ENCODE results near the gene IFITM2.
"Not testable (repeated sequence)": the region's sequence is repeated elsewhere in the genome, so short reads cannot be mapped to it uniquely, and the experiment has no call there.

Gene IFITM2

GRCh38 chr11:325796-326591, 18.4 kb downstream of the IFITM2 start:
- DNase-seq (ENCODE audit: low spot score): no peak

GRCh38 chr11:326592-326841, 18.9 kb downstream of the IFITM2 start:
- no peak for DNase-seq (ENCODE audit: low spot score)

- no peak for DNase-seq (ENCODE audit: low spot score)
These were observed 19.4 kb downstream of the IFITM2 start for GRCh38 chr11:326842-327580.

DNA sequence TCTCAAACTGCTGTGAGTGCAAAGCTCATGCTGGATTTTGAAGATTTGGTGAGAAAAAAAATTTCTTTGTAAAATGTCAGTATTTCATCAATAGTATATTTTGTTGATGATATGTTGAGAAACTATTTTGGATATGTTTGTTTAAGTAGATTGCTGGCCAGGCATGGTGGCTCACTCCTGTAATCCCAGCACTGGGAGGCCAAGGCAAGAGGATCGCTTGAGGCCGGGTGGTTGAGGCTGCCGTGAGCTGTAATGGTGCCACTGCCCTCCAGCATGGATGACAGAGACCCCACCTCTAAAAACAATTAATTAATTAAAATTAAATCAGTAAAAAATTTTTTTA, 19.9 kb downstream of the IFITM2 start:
- DNase-seq (ENCODE audit: low spot score): no peak

DNA sequence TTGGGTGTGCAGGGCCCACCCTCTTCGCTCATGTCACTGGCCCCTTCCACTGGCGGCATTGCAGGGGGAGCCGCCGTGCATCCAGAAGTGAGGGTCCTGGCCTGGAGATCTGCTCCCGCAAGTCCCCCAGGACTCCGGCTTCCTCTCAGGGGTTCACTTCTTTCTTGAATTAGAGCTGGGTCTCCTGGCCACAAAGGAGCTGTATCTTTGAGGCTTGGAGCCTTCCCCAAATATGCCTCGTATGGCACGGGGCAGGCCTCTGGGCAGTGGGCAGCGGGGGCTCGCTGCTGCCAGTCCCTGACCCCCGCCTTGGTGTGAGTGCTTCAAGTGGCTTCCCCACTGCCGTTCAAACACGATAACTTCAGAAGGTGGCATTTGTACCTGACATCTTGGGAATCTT, 20.4 kb downstream of the IFITM2 start:
- no peak for DNase-seq (ENCODE audit: low spot score)

DNA sequence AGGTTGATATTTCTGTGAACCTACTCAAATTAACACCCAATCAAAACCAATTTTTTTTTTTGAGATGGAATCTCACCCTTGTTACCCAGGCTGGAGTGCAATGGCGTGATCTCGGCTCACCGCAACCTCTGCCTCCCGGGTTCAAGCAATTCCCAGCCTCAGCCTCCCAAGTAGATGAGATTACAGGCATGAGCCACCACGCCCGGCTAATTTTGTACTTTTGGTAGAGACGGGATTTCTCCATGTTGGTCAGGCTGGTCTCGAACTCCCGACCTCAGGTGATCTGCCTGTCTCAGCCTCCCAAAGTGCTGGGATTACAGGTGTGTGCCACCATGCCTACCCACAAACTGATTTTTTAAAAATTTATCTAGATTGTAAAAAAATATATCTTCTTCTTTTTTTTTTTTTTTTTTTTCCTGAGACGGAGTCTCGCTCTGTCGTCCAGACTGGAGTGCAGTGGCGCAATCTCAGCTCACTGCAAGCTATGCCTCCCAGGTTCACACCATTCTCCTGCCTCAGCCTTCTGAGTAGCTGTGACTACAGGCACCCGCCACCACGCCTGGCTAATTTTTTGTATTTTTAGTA, 21.0 kb downstream of the IFITM2 start:
- DNase-seq (ENCODE audit: low spot score): not testable (repeated sequence)

DNA sequence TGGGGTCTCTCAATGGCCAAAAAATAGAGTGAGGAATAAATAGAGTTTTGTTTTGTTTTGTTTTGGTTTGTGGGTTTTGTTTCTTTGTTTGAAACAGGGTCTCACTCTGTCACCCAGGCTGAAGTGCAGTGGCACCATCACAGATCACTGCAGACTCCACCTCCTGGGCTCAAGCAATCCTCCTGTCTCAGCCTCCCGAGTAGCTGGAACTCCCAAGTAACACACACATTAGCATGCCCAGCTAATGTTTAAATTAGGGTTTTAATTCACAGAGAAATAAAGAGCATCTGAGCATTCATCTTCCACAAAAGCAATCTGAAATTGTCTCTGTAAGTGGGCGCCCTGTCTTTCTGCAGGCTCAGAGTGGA, 22.3 kb downstream of the IFITM2 start:
- no peak for DNase-seq (ENCODE audit: low spot score)

- DNase-seq (ENCODE audit: low spot score): no peak
These were observed 22.7 kb downstream of the IFITM2 start for GRCh38 chr11:330307-330693.

DNA sequence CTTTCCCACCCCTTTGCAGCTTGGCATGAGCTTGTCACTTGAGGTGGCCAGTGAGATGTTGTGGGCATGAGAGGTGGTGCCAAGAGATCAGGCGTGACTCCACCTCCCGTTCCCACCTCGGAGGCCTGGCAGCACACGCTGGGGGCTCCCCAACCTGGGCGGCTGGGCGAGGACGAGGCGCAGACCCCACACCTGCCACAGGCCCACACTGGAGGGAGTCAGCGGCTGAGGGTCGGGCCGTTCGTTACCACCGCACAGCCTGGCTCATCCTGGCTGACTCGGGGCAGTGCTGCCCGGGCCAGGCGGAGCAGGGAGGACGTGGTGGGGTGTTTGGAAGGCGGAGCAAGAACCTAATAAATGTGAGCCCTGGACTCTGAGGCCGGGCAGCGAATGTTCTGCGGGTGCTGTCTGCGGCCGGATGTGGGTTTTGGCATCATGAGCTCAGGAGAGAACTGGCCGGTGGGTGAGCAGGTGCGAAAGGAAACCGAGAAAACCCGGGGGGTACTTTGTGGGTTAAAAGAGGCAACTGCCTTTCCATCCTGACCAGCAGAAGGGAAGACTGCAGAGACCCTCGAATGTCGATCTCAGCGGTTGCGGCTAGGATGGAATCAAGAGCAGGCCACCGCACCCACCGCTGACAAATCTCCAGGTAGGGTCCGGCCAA, 23.2 kb downstream of the IFITM2 start:
- no peak for DNase-seq (ENCODE audit: low spot score)

DNA sequence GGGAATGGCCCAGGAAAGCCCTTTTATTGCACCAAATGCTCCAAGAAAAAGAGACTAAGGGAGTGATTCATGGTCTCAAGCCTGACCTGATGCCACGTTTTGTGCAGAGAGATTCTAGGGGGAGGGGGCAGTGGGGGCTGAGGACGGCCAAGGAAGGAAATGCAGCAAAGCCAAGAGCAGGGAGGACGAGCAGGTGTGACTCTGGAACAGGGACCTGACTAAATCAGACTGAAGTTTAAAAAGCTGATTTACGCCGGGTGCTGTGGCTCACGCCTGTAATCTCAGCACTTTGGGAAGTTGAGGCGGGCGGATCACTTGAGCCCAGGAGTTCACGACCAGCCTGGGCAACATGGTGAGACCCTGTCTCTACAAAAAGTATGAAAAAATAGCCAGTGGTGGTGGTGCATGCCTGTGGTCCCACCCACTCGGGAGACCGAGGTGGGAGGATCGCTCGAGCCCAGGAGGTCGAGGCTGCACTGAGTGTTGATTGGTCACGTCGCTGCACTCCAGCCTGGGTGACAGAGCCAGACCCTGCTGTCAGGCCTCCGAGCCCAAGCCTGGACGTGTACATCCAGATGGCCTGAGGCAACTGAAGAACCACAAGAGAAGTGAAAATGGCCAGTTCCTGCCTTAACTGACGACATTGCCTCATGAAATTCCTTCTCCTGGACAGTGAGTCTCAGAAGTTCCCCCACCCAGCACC, 23.9 kb downstream of the IFITM2 start:
- no peak for DNase-seq (ENCODE audit: low spot score)

GRCh38 chr11:332651-333480, 25.2 kb downstream of the IFITM2 start:
- no peak for DNase-seq (ENCODE audit: low spot score)

- not testable (repeated sequence) for DNase-seq (ENCODE audit: low spot score)
These were observed 26.1 kb downstream of the IFITM2 start for GRCh38 chr11:333616-334263.

DNA sequence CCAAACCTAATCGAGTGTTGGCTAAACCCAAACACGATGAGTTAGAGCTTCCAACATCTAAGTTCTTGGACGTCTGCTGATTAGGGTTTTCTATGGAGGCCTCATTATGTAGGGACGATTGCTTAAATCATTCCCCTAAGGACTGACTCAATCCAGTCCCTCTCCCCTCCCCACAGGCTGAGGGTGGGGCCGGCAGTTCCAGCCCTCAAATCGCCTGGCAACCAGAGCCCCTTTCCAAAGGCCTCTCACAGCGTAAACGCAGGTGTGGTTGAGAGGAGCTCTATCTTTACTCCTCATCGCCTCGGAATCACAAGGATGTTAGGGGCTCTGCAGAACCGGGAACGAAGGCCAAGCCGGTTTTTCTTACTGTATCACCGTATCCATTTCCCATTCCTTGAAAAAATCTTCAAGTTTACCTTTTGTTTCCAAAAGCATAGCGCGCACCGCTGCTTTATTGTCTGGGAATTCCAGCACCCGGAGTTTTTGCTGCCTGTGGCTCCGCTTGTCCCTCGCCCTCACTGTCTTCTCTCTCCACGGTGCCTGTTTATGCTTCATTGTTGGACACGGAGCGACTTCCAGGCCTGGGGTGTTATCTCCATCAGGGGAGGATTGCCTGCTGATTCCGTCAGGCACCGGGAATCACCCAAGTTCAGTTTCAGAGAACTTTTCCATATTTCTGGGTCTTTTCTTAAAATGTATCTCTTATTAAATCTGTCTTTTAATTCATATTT, 26.8 kb downstream of the IFITM2 start:
- no peak for DNase-seq (ENCODE audit: low spot score)

DNA sequence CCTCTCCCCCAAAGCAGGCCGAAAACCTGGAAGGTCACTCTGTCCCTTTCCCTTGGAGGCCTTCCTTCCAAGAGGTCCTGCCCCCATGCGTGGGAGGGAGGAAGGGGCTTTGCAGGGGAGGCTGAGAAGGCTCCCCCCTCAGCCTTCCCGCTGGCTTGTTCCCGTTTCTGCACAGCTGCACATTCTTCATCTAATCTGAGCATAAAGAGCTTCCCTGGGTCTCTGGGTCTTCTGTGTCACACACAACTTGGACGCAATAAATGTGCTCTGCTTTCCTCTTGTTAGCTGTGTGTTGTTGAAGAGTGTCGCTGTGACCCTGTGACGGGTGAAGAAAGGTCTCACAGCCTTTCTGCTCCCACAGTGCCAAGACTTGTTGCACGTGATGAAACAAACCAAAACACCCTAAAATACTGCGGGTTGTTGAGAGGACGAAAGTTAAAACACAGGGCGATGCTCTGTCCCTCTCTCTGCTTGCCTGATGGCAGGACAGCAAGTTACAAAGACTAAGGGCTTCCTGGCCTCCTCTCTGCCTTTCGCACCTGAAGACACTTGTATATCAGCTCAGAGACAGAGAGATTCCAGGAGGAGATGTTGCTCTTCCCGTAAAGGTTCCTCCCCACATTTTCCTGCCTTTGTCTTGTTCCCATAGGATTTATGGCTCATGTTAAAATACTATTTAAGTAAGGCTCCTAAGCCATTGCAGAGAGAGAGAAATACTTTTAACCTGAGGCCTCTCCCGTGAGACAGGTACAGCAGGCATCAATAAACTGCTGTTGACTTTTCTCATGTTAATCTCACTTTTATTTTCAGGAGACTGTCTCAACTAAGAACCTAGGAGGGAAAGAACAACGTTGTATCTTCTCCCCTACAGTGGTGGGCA, 28.4 kb downstream of the IFITM2 start:
- no peak for DNase-seq (ENCODE audit: low spot score)

GRCh38 chr11:336659-337198, 29.1 kb downstream of the IFITM2 start:
- DNase-seq (ENCODE audit: low spot score): no peak

DNA sequence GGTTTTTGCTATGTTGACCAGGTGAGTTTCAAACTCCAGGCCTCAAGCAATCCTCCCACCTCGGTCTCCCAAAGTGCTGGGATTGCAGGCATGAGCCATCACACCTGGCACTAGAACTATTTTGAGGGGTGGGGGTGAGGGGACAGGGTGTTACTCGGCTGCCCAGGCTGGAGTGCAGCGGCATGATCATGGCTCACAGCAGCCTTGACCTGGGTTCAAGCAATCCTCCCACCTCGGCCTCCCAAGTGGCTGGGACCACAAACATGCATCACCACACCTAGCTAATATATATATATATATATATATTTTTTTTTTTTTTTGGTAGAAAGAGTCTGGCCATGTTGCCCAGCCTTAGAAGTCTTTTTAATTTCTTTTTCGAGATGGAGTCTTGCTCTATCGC, 30.1 kb downstream of the IFITM2 start:
- no peak for DNase-seq (ENCODE audit: low spot score)

DNA sequence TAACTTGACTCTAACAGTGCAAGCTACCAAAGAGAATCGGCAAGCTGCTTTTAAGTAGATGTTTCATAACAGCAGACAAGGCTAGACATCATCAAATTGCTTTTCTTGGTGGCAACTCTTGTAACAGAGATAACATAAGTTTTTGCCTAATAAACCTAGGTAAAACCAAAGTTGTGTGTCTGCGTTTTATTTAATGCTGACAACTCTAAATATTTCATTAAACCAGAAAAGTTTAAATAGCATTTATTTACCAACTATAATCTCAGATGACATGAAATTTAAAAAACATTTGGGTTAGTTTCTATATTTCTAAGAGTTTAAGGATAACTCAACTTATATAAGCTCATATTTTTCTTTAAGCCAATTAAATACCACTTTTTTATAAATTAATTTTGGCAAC, 32.3 kb downstream of the IFITM2 start:
- no peak for DNase-seq (ENCODE audit: low spot score)

- DNase-seq (ENCODE audit: low spot score): no peak
These were observed 33.2 kb downstream of the IFITM2 start for GRCh38 chr11:340539-341512.

All from LoVo (cell line).